K562 (cell line): Measurements from ENCODE around the gene RASD1. TPM values are rescaled to one million over a fixed set of nuclear protein-coding genes. Genes with fewer than 3 reads are reported as not detected.

ENCODE experiments used
- ATAC-seq: fragments of 200-7000 bp; cut with Tn5 transposase; 3 replicates; pipeline ENCODE4 v1.9.1; 2020; ENCODE audit warnings: moderate library complexity
- BruUV-seq: library from RNA; stranded (reverse); fragments of 400-500 nt; replicated peaks from 2 replicates; lab custom pipeline; 2021; lab: Mats Ljungman, UMichigan
- CTCF ChIA-PET: fragments of 300-600 bp; formaldehyde crosslinking; extraction: SDS; loops from one replicate; lab custom pipeline; 2021; ENCODE audit warnings: low intra/inter-chr PET ratio; lab: Yijun Ruan, JAX
- POLR2A ChIA-PET: fragments of 300-600, 350-650 bp; sonication (Branson Sonifier 250); formaldehyde crosslinking; extraction: SDS; loops from one replicate; lab custom pipeline; 2021; ENCODE audit warnings: antibody characterized with exemption, inconsistent platforms; lab: Yijun Ruan, JAX
- DNase-seq, 4 experiments: peaks; one replicate each; pipeline versions ENCODE4 v3.0.0 to v3.0.0-alpha.2; 2011 to 2018; ENCODE audit warnings: low spot score in 3 of 4, mixed read lengths in 3 of 4; ENCODE audit errors: extremely low read depth in 1 of 4
- FAIRE-seq: peaks from 2 replicates; lab custom pipeline; 2011; peaks lifted over from hg19 to GRCh38; lab: Jason Lieb, UNC
- H2AFZ ChIP-seq: 2 replicates; pipeline ENCODE4 v1.6.0; 2011; ENCODE audit warnings: low read depth, low read length, control low read depth, inconsistent platforms
- H3K27ac ChIP-seq: fragments of 200-600 bp; 3 replicates; pipeline ENCODE4 v1.8.0; 2011; ENCODE audit warnings: low read depth, mild to moderate bottlenecking, control low read depth, inconsistent platforms, low read length, moderate library complexity, mixed read lengths; ENCODE audit errors: extremely low read depth
- H3K27me3 ChIP-seq, 2 experiments: fragments of 300-600 bp in 1 of 2; 2 replicates in 1 of 2; 3 replicates in 1 of 2; pipeline versions ENCODE4 v1.6.0 to v1.8.0; 2011; ENCODE audit warnings: inconsistent platforms in 2 of 2, low read length in 2 of 2, mild to moderate bottlenecking in 1 of 2, mixed read lengths in 1 of 2, moderate library complexity in 1 of 2; ENCODE audit not compliant: control insufficient read depth in 2 of 2, insufficient read depth in 2 of 2
- H3K36me3 ChIP-seq: fragments of 300-600 bp; 3 replicates; pipeline ENCODE4 v1.8.0; 2011; ENCODE audit warnings: mild to moderate bottlenecking, low read length, inconsistent platforms; ENCODE audit not compliant: control insufficient read depth, insufficient read depth
- H3K4me1 ChIP-seq, 2 experiments: fragments of 200-600 bp in 1 of 2; replicated peaks in 1 of 2; 2 replicates in 1 of 2; 3 replicates in 1 of 2; pipeline versions ENCODE4 v1.5.1 to v1.8.0; 2011; ENCODE audit warnings: inconsistent platforms in 2 of 2, low read length in 2 of 2, mild to moderate bottlenecking in 1 of 2, mixed read lengths in 1 of 2, moderate library complexity in 1 of 2; ENCODE audit not compliant: control insufficient read depth in 2 of 2, insufficient read depth in 2 of 2
- H3K4me2 ChIP-seq: 2 replicates; pipeline ENCODE4 v1.6.1; 2011; ENCODE audit warnings: low read length, control low read depth, inconsistent platforms, mixed read lengths; ENCODE audit not compliant: insufficient read depth
- H3K4me3 ChIP-seq: fragments of 200-600 bp; sonication (generic), shearing (Covaris generic); 2 replicates; pipeline ENCODE4 v1.5.1; 2016; ENCODE audit warnings: control low read depth, inconsistent platforms
- H3K79me2 ChIP-seq: fragments of 200-600 bp; 3 replicates; pipeline ENCODE4 v1.8.0; 2011; ENCODE audit warnings: low read length, inconsistent platforms; ENCODE audit not compliant: control insufficient read depth, insufficient read depth
- H3K9ac ChIP-seq, 2 experiments: 2 replicates each; pipeline versions ENCODE4 v1.6.0 to v1.6.1; 2011; ENCODE audit warnings: low read depth in 2 of 2, low read length in 2 of 2, control low read depth in 1 of 2, inconsistent platforms in 1 of 2, mild to moderate bottlenecking in 1 of 2, mixed read lengths in 1 of 2; ENCODE audit not compliant: insufficient read depth in 1 of 2
- H3K9me1 ChIP-seq: one replicate; pipeline ENCODE4 v1.6.0; 2011; ENCODE audit warnings: inconsistent platforms, mild to moderate bottlenecking, low read length, moderate library complexity; ENCODE audit not compliant: control insufficient read depth, insufficient read depth
- H3K9me3 ChIP-seq: replicated peaks from 2 replicates; pipeline ENCODE4 v1.5.1; 2011; ENCODE audit warnings: low read depth, low read length, inconsistent platforms; ENCODE audit not compliant: control insufficient read depth, insufficient read depth
- H4K20me1 ChIP-seq: replicated peaks from 2 replicates; pipeline ENCODE4 v1.6.1; 2011; ENCODE audit warnings: low read length, inconsistent platforms, mixed read lengths; ENCODE audit not compliant: control insufficient read depth, insufficient read depth
- AFF4 ChIP-seq: sonication (generic); formaldehyde crosslinking; IDR thresholded peaks from 2 replicates; pipeline ENCODE4 v1.8.0; 2023; ENCODE audit warnings: mild to moderate bottlenecking, missing genetic modification reagents
- CHD1 ChIP-seq: fragments of 200-600 bp; sonication (generic); IDR thresholded peaks from one replicate; pipeline ENCODE4 v1.6.1; 2012; ENCODE audit warnings: mild to moderate bottlenecking, moderate library complexity, low read length, inconsistent platforms
- ILF3 ChIP-seq: fragments of 450-650 bp; IDR thresholded peaks from 2 replicates; pipeline ENCODE4 v1.6.1; 2018; ENCODE audit warnings: antibody characterized with exemption, mild to moderate bottlenecking, moderate library complexity, borderline replicate concordance
- PHB2 ChIP-seq: fragments of 450-650 bp; IDR thresholded peaks from 2 replicates; pipeline ENCODE4 v1.6.1; 2017; ENCODE audit warnings: low read depth
- RCOR1 ChIP-seq, 2 experiments: IDR thresholded peaks; 2 replicates each; pipeline ENCODE4 v1.6.1; 2012; ENCODE audit warnings: low read depth in 2 of 2, low read length in 2 of 2, borderline replicate concordance in 1 of 2, improper control_type of control experiment in 1 of 2
- SREBF2 ChIP-seq: sonication (generic); formaldehyde crosslinking; IDR thresholded peaks from 2 replicates; pipeline ENCODE4 v1.4.0; 2020; ENCODE audit warnings: mild to moderate bottlenecking, missing genetic modification reagents
- ZC3H11A ChIP-seq: IDR thresholded peaks from 2 replicates; pipeline ENCODE4 v1.6.1; 2012; ENCODE audit warnings: low read depth, low read length, improper control_type of control experiment
- WGBS: fragments of 100-300 bp; shearing (Covaris generic); methylation state at CpG from one replicate; pipeline ENCODE4 v1.1.6; 2016; ENCODE audit warnings: low coverage, mixed read lengths; ENCODE audit not compliant: insufficient coverage; ENCODE audit errors: missing lambda C conversion rate; 5-methylcytosine and 5-hydroxymethylcytosine counted together
- in situ Hi-C: fragments of 300-500 bp; cut with MboI; formaldehyde crosslinking; loops from 4 replicates; pipeline ENCODE4 v1.15.0; 2018; ENCODE audit warnings: inconsistent platforms, mixed read lengths
- intact Hi-C: fragments of 100-400 bp; cut with micrococcal nuclease; formaldehyde crosslinking; loops from 2 replicates; pipeline ENCODE4 v1.14.2; 2022
- polyA plus RNA-seq, 8 experiments: library from polyadenylated mRNA; depleted of rRNA in 4 of 8; stranded (reverse) in 5 of 8; unstranded in 3 of 8; fragments of >200 nt; fragmentation: Nextera tagmentation in 2 of 8; fragmentation: Illumina TruSeq in 1 of 8; extraction: Ambion mirVana in 2 of 8; extraction: Trizol in 1 of 8; gene quantifications; 2 replicates each; pipeline versions ENCODE4 v1.2.1 to v1.2.3, GENCODE V29; 2011 to 2014; ENCODE audit warnings: inconsistent platforms in 1 of 8, missing spikeins in 1 of 8
- total RNA-seq, 7 experiments: library from RNA; depleted of rRNA in 6 of 7; stranded (reverse); fragments of >200 nt in 6 of 7; fragmentation: Illumina TruSeq in 2 of 7; extraction: Trizol in 2 of 7; gene quantifications; 2 replicates each; pipeline versions ENCODE4 v1.2.1 to v1.2.3, GENCODE V29; 2011 to 2021; ENCODE audit warnings: low replicate concordance in 1 of 7

Gene RASD1
- total and polyA plus RNA-seq, 9 of the 15 experiments (the other 6 are each of a cell fraction or from before 2014, with no cell fraction given), result 0.11 TPM; not detected in 8

GRCh38 chr17:17448076-17448475, 48.1 kb downstream of the RASD1 start (continued):
- TF ChIP-seq AFF4 (CRISPR knock-in tag), result no peak
- TF ChIP-seq RCOR1 (IDR thresholded peaks at IDR 0.05; ENCODE audit: borderline replicate concordance in 1 of 2, low read depth in 2 of 2, low read length in 2 of 2), result no peak
- TF ChIP-seq SREBF2 (CRISPR knock-in tag), result no peak

GRCh38 chr17:17447264-17447663, 48.9 kb downstream of the RASD1 start:
- no peak overlapping the region for H3K4me2 ChIP-seq
- peaks cover 16 to 56% of the 10 kb centered on the region in 2 experiments; a peak in 4 of 5 replicates for H3K27me3 ChIP-seq
- ChIA-PET CTCF (no interaction called here), POLR2A (interaction anchor here (0.7 to 0.9 kb wide), 2 partner anchors 25 to 69 kb away, joined by 3 read pairs; no protein-coding TSS in a partner anchor)
- no peaks in the 10 kb centered on the region; the same call in 1 of the 2 replicates for H3K9me3 ChIP-seq
- no peaks in the 10 kb centered on the region for H3K79me2 ChIP-seq
- BruUV-seq, result no TSS peak
- in situ Hi-C loops, result no loop called here
- ATAC-seq, result no peak
- no peaks in the 10 kb centered on the region for H4K20me1 ChIP-seq
- intact Hi-C loops, result loop anchor here (5.0 kb wide), 1 partner anchor 90 kb away; no protein-coding TSS in a partner anchor
- WGBS, result 0% methylated on average over 5 of the region's 5 CpGs
- H3K9ac ChIP-seq, result no peak overlapping the region
- H3K4me3 ChIP-seq, result no peak overlapping the region
- H3K27ac ChIP-seq, result no peak overlapping the region
- no peak for TF ChIP-seq PHB2
- no peak for TF ChIP-seq CHD1
- TF ChIP-seq ZC3H11A, result no peak
- TF ChIP-seq ILF3, result no peak
- no peaks in the 10 kb centered on the region for H3K36me3 ChIP-seq
- no peaks in the 10 kb centered on the region for H3K4me1 ChIP-seq
- no peak for DNase-seq
- H3K9me1 ChIP-seq, result no peaks in the 10 kb centered on the region
- no peak for FAIRE-seq
- no peak overlapping the region for H2AFZ ChIP-seq
